C4-2B (cell line): ENCODE data around the gene TTLL7.

Experiments used
- CTCF ChIP-seq: fragments of 450-650 bp; conservative IDR thresholded peaks from 2 replicates; pipeline ENCODE4 v1.5.1; 2017; ENCODE audit warnings: mild to moderate bottlenecking
- ZFX ChIP-seq: fragments of 450-650 bp; IDR thresholded peaks from 2 replicates; pipeline ENCODE4 v1.6.1; 2017

- TF ChIP-seq CTCF (no peak), ZFX (no peak)
Measured at GRCh38 chr1:83928396-83928795, 70.5 kb downstream of the TTLL7 start.
